ENCODE measurements around the gene GDF7. TPM values are rescaled to one million over a fixed set of nuclear protein-coding genes. Genes with fewer than 3 reads are reported as not detected.

The GDF7 gene
- total and polyA plus RNA-seq, 12 donors: 0.10 to 1.2 (median 0.58) TPM

DNA sequence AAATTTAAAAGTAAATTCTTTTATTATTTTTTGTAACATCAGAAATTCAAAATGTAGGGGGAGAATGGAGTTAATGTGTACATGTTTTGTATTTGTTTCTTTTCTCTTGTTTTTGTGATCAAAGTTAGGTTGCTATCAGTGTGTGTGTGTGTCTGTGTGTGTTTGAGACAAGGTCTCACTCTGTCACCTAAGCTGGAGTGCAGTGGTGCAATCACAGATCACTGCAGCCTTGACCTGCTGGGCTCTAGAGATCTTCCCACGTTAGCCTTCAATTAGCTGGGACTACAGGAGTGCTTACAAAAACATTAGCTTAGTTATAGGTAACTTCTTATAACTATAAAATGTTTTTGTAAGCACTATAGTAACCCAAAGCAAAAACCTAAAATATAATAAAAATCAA is 50.7 kb downstream of the GDF7 start:
- no peak for ATAC-seq
- intact Hi-C loops (cut with DNase I): no loop called here

DNA sequence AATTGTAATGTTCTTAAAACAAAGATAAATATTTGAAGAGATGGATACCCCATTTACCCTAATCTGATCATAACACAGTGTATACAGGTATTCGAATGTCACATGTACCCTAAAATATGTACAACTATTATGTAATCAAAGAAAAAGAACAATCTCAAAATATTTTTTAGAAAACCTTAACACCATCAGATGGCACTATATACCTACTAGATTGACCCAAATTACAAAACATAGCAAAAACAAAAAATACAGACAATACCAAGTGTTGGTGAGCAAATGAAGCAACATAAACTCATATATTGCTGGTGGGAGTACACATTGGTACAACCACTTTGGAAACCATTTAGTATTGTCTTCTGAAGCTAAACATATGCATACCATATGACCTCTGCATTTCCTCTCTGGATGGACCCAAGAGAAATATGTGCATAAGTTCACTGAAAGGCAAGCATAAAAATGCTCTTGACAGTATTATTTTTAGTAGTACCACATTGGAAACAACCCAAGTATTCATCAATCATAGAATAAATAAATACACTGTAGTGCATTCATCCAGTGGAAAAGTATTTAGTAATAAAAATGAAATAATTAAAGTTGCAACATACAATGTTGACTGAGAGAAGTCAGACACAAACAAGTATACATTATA is 55.8 kb downstream of the GDF7 start:
- peaks cover 0 to 38% (median 9%) of the 10 kb centered on the region in 11 donors for H3K9me3 ChIP-seq
- no peaks in the 10 kb centered on the region for H3K27me3 ChIP-seq
- H3K27ac ChIP-seq: no peak overlapping the region
- TF ChIP-seq CTCF (IDR thresholded peaks at IDR 0.05): no peak
- DNase-seq (no peak), ATAC-seq (no peak)
- H3K4me3 ChIP-seq: no peak overlapping the region
- peaks cover 0 to 3% (median under 1%) of the 10 kb centered on the region in 9 donors for H3K4me1 ChIP-seq
- WGBS, 2 donors: 97 to 100% methylated on average over 1 of the region's 1 CpG
- peaks cover 0 to 5% (median 0%) of the 10 kb centered on the region in 9 donors for H3K36me3 ChIP-seq
- intact Hi-C loops (cut with DNase I): no loop called here

More for the DNA sequence above, 50.7 kb downstream of the GDF7 start:
- 69 to 85% methylated on average over 1 of the region's 1 CpG for WGBS, 2 donors
- peaks cover 0 to 5% (median 0%) of the 10 kb centered on the region in 9 donors for H3K36me3 ChIP-seq
- no peak overlapping the region for H3K27ac ChIP-seq
- no peaks in the 10 kb centered on the region for H3K4me1 ChIP-seq
- H3K4me3 ChIP-seq: no peak overlapping the region
- H3K9me3 ChIP-seq: peaks cover 0 to 45% (median 9%) of the 10 kb centered on the region in 11 donors
- H3K27me3 ChIP-seq: no peaks in the 10 kb centered on the region
- no peak for DNase-seq
- no peak for TF ChIP-seq CTCF (IDR thresholded peaks at IDR 0.05)

DNA sequence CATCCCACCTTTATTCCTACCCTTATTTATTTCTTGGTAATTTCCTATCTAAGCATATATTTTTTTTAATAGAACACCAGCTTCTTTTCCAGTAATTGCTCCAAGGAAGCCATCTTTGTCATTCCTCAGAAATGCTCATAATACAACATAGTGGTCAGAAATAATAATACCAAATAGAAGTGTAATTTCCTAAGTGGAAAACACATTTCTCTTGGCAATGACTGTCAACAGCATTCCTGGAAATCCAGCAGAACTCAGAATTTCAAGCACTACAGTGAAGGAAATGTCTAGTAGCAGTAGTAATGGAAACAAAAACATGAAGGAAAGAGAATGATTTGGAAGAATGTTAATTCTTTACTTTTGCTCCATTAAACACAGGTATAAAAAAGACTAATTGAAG is 56.6 kb downstream of the GDF7 start:
- Histone ChIP-seq H3K36me3 (peaks cover 0 to 5% (median 0%) of the 10 kb centered on the region in 9 donors), H3K4me1 (peaks cover 0 to 11% (median 7%) of the 10 kb centered on the region in 9 donors), H3K9me3 (peaks cover 0 to 30% (median 3%) of the 10 kb centered on the region in 11 donors), H3K27me3 (no peaks in the 10 kb centered on the region), H3K4me3 (no peak overlapping the region), H3K27ac (no peak overlapping the region)
- DNase-seq (no peak), ATAC-seq (no peak)
- no peak for TF ChIP-seq CTCF (IDR thresholded peaks at IDR 0.05)
- intact Hi-C loops (cut with DNase I): no loop called here

- ATAC-seq: no peak
- intact Hi-C loops (cut with DNase I): no loop called here
- peaks cover 0 to 13% (median 7%) of the 10 kb centered on the region in 9 donors for H3K4me1 ChIP-seq
Measured at GRCh38 chr2:20724500-20725053, 57.6 kb downstream of the GDF7 start.

More at GRCh38 chr2:20724500-20725053, 57.6 kb downstream of the GDF7 start:
- peaks cover 0 to 20% (median 0%) of the 10 kb centered on the region in 11 donors for H3K9me3 ChIP-seq
- no peak overlapping the region for H3K4me3 ChIP-seq
- H3K27ac ChIP-seq: no peak overlapping the region
- H3K36me3 ChIP-seq: peaks cover 0 to 5% (median 0%) of the 10 kb centered on the region in 9 donors
- 94 to 96% methylated on average over 3 of the region's 3 CpGs for WGBS, 2 donors
- TF ChIP-seq CTCF (IDR thresholded peaks at IDR 0.05): no peak
- DNase-seq: no peak
- no peaks in the 10 kb centered on the region for H3K27me3 ChIP-seq
